GM06990 (cell line): Measurements from ENCODE around the gene RNF4.

ENCODE experiments used
- DNase-seq: peaks from one replicate; pipeline ENCODE4 v3.0.0-alpha.2; 2011; ENCODE audit not compliant: insufficient read length; ENCODE audit errors: extremely low read depth
- H3K27me3 ChIP-seq: replicated peaks from 2 replicates; pipeline ENCODE4 v1.6.0; 2011; ENCODE audit warnings: low read length; ENCODE audit not compliant: control insufficient read depth, insufficient read depth
- H3K36me3 ChIP-seq: 2 replicates; pipeline ENCODE4 v1.5.1; 2011; ENCODE audit warnings: low read length; ENCODE audit not compliant: control insufficient read depth, insufficient read depth
- H3K4me3 ChIP-seq: replicated peaks from 2 replicates; pipeline ENCODE4 v1.5.1; 2011; ENCODE audit warnings: low read depth, mild to moderate bottlenecking, control low read depth, low read length
- TF ChIP-seq, protein P1 (sequence below): IDR thresholded peaks from 2 replicates; pipeline ENCODE4 v1.5.1; 2011; ENCODE audit warnings: low read length, control low read depth, mild to moderate bottlenecking, inconsistent platforms; ENCODE audit not compliant: insufficient read depth, poor library complexity, severe bottlenecking

RNF4 gene

DNA sequence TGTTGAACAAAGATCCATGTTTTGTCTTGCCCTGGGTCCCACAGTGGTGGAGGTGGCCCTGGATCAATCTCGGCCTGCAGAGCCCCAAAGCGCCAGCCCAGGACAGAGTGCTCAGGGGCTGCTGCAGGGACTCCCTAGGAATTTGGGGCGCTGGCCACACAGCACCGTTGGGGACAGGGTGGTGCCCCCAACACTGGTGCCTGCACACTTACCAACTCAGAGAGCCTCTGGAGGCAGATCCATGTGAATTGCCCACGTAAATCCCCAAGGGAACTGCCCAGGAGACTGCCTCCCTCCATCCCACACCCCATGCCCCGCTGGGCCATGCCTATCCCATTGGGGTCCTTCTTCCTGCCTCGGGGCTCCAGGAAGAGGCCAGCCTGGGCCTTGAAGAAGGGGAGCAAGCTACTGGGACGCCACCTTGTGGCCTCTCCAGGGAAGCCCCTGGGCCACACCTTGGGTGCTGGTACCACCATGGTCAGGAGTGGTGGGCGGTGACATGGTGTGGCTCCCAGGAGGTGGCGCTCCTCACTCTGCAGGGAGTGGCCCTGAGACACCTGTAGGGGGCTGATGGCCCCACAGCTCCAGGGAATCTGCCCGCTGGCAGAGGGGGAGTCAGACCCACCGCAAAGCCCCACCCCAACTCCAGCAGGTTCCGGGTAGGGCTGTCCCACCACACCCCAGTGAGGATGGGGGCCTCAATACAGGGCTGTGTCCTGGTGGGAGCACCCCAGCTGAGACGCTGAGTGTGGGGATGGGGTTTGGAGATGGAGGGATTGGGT is 27.3 kb upstream of the RNF4 start:
- Histone ChIP-seq H3K27me3 (no peaks in the 10 kb centered on the region), H3K4me3 (no peak overlapping the region), H3K36me3 (no peaks in the 10 kb centered on the region)
- peak; percentile 85 for DNase-seq
- TF ChIP-seq, protein P1, sequence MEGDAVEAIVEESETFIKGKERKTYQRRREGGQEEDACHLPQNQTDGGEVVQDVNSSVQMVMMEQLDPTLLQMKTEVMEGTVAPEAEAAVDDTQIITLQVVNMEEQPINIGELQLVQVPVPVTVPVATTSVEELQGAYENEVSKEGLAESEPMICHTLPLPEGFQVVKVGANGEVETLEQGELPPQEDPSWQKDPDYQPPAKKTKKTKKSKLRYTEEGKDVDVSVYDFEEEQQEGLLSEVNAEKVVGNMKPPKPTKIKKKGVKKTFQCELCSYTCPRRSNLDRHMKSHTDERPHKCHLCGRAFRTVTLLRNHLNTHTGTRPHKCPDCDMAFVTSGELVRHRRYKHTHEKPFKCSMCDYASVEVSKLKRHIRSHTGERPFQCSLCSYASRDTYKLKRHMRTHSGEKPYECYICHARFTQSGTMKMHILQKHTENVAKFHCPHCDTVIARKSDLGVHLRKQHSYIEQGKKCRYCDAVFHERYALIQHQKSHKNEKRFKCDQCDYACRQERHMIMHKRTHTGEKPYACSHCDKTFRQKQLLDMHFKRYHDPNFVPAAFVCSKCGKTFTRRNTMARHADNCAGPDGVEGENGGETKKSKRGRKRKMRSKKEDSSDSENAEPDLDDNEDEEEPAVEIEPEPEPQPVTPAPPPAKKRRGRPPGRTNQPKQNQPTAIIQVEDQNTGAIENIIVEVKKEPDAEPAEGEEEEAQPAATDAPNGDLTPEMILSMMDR, result peak; percentile 99

DNA sequence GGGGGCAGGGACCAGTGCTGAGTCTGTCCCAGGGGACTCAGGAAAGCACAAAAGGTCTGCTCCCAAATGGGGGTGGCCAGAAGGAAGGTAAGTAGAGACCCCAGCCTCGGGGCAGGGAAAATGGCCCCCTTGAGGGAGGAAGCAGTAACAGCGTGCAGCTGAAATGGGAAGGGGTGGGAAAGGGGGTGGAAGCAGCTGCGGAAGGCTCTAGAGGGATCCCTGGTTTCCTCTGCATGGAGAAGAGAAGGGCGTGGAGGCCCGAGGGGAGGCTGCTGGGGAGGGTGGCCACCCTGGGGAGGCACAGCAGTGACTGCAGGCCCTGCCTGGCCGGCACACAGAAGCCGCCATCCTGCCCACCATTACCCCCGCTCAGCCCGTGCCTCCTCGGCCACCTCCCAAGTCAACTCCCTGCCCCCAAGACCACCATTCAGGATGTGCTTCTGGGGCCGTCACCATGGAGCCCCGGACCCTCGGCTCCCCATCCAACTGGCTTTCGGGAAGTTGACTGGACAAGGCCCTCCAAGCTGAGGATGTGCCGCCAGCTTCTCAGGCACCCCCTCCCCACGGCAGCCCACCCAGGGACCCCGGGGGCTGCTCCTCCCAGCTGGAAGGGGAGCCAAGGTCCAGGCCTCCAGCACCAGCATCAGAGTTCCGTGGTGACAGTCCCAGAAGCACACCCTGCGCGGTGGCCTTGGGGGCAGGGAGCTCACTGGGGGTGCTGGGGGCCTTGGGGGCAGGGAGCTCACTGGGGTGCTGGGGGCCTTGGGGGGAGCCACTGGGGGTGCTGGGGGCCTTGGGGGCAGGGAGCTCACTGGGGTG is 26.5 kb upstream of the RNF4 start:
- DNase-seq, result no peak

DNA sequence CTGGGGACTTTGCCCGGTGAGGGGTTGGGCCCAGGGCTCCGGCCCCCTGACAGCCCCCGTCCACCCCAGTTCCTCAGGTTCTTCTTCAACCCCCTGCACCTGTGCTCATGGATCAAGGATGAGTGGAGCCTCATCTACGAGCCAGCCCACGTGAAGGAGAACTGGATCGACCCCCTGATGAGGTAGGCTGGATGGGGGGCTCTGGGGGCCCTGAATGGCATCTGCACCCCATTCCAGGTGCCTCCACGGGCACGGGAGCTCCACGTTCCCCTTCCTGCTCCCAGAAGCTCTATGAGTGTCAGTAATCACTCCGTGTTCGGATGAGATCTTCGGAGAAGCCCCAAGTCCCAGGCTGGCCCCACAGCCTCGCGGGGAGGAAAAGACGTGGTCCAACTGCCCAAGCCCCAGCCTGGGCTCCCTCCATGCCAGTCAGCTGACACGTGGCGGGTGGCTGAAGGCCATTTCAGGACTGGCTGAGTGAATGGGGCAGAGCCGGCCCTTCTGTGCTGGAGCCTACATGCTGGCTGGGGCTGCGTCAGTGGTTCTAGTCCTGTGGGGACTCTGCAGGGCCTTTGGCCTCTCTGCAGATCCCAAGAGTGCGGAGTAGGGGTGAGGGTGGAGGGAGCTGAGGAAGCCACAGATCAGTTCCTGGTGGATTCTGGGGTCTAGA is 25.7 kb upstream of the RNF4 start:
- no peaks in the 10 kb centered on the region for H3K36me3 ChIP-seq
- TF ChIP-seq, protein P1, result no peak

More for the DNA sequence above, 26.5 kb upstream of the RNF4 start:
- H3K36me3 ChIP-seq, result no peaks in the 10 kb centered on the region
- no peaks in the 10 kb centered on the region for H3K27me3 ChIP-seq
- TF ChIP-seq, protein P1, result no peak
- H3K4me3 ChIP-seq, result no peak overlapping the region

DNA sequence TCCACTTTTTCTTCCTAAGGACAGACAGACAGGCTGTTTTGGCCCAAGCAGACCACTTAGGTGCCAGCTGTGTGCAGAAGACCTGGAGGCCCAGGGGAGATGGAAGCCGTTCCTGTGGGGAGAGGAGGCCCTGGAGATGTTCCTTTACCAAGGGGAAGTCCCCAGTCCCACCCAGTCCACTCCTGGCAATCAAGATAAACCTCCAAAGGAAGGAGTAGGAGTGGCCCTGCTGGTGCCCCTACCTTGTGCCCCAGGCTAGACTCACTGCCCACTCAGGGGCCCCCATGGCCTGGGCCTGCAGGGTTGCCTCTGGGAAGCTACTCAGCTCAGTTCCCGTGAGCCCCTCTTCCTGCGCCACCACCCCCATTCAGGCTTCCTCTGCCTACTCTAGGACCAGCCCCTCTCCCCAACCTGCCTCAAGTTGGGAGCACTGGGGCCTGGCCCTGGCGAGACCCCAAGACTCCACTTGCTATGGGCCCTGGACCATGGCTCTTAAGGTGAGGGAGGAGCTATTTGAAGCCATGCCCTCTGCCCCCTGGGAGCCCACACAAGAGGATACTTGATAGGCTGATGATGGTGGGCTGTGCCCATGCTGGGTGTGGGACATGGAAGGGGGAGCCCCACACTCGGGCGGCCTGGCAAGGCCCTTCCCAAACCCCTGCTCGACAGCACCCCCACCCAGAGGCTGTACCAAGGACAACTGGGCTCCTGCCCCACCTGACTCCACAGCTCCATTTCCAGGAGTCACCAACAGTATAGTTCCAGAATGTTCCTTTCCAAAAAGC is 24.8 kb upstream of the RNF4 start:
- Histone ChIP-seq H3K4me3 (no peak overlapping the region), H3K36me3 (no peaks in the 10 kb centered on the region), H3K27me3 (no peaks in the 10 kb centered on the region; the same call in 1 of the 2 replicates)
- TF ChIP-seq, protein P1, result no peak
- no peak for DNase-seq

More for the DNA sequence above, 25.7 kb upstream of the RNF4 start:
- Histone ChIP-seq H3K27me3 (no peaks in the 10 kb centered on the region), H3K4me3 (no peak overlapping the region)
- no peak for DNase-seq

DNA sequence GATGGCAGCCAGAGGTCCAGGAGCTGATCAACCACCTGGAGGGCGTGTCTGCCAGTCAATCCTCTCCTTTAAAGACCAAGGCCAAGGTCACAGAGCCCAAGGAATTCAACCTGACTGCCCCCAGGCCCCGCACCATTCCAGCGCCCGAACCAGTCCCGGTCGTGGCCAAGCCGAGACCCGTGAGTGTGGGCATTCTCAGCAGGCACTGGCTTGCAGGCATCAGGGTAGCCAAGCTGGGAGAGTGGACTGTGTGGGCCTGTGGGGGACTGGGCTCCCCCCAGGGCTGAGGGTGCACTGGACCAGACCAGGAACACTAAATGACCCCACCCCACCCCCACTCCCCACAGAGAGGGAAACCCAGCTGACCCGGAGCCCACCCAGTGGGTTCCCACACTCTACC is 23.8 kb upstream of the RNF4 start:
- no peak for DNase-seq
- no peak overlapping the region for H3K4me3 ChIP-seq
- no peaks in the 10 kb centered on the region for H3K36me3 ChIP-seq

More for the DNA sequence above, 23.8 kb upstream of the RNF4 start:
- TF ChIP-seq, protein P1, result no peak
- H3K27me3 ChIP-seq, result no peaks in the 10 kb centered on the region; the same call in 1 of the 2 replicates
